NB4 (cell line): ENCODE measurements around the gene PATJ.
"Not testable (repeated sequence)": the region's sequence is repeated elsewhere in the genome, so short reads cannot be mapped to it uniquely, and the experiment has no call there.

ENCODE experiments used
- DNase-seq: peaks from one replicate; pipeline ENCODE4 v3.0.0; 2010; ENCODE audit warnings: low read depth
- H3K4me3 ChIP-seq: one replicate; pipeline ENCODE4 v1.5.1; 2011; ENCODE audit warnings: mild to moderate bottlenecking, low read depth, low read length, moderate library complexity
- MYC ChIP-seq: IDR thresholded peaks from 2 replicates; pipeline ENCODE4 v1.6.1; 2011; ENCODE audit warnings: low read depth, low read length
- POLR2A ChIP-seq: IDR thresholded peaks from 2 replicates; pipeline ENCODE4 v1.6.1; 2011; ENCODE audit warnings: mild to moderate bottlenecking; ENCODE audit not compliant: insufficient read length; ENCODE audit errors: extremely low read depth
- TF ChIP-seq, protein P1 (sequence below): IDR thresholded peaks from 2 replicates; pipeline ENCODE4 v1.6.1; 2011; ENCODE audit warnings: low read depth, low read length
- TF ChIP-seq, protein P2 (sequence below): IDR thresholded peaks from one replicate; pipeline ENCODE4 v1.5.1; 2012; ENCODE audit warnings: low read depth, low read length

The PATJ gene

DNA sequence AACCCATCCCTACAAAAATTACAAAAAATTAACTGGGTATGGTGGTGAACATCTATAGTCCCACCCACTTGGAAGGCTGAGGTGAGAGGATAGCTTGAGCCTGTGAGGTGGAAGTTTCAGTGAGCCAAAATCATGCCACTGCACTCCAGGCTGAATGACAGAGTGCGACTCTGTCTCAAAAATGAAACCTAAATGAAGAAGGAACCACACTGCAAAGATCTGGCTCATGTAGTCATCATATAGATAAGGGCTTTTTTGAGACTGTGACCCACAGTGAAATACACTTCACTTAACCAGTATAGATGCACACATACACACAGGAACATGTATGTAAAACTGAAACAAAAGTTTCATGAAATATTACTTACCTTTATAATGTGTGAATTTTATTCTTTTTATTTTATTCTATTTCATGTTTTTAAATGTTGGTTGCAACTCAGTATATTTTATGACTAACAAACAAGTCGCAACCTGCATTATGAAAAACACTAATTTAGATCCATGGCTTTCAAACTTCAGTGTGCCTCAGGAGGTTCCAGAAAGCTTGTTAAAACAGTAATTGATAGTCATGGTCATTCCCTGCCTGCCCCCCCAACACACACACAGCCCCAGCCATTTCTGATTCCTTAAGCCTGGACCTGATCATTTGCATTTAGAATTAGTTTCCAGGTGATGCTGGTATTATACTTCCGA is 189.5 kb downstream of the PATJ start:
- no peak overlapping the region for H3K4me3 ChIP-seq
- TF ChIP-seq POLR2A (no peak), MYC (no peak)
- TF ChIP-seq, protein P1, sequence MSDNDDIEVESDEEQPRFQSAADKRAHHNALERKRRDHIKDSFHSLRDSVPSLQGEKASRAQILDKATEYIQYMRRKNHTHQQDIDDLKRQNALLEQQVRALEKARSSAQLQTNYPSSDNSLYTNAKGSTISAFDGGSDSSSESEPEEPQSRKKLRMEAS: no peak
- TF ChIP-seq, protein P2, sequence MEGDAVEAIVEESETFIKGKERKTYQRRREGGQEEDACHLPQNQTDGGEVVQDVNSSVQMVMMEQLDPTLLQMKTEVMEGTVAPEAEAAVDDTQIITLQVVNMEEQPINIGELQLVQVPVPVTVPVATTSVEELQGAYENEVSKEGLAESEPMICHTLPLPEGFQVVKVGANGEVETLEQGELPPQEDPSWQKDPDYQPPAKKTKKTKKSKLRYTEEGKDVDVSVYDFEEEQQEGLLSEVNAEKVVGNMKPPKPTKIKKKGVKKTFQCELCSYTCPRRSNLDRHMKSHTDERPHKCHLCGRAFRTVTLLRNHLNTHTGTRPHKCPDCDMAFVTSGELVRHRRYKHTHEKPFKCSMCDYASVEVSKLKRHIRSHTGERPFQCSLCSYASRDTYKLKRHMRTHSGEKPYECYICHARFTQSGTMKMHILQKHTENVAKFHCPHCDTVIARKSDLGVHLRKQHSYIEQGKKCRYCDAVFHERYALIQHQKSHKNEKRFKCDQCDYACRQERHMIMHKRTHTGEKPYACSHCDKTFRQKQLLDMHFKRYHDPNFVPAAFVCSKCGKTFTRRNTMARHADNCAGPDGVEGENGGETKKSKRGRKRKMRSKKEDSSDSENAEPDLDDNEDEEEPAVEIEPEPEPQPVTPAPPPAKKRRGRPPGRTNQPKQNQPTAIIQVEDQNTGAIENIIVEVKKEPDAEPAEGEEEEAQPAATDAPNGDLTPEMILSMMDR: no peak
- no peak for DNase-seq

DNA sequence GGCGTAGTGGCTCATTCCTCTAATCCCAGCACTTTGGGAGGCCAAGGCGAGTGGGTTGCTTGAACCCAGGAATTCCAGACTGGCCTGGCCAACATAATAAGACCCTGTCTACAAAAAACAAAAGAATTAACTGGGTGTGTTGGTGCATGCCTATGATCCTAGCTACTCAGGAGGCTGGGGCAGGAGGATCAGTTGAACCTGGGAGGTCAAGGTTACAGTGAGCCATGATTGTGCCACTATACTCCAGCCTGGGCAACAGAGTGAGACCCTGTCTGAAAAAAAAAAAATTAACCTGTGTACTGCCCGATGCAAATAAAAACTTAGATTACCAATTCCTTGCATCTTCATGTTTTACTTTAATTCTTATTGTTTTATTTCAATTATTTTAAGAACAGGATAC is 193.2 kb downstream of the PATJ start:
- TF ChIP-seq, protein P2: no peak
- TF ChIP-seq POLR2A (no peak), MYC (no peak)
- TF ChIP-seq, protein P1: no peak
- no peak for DNase-seq
- no peak overlapping the region for H3K4me3 ChIP-seq

DNA sequence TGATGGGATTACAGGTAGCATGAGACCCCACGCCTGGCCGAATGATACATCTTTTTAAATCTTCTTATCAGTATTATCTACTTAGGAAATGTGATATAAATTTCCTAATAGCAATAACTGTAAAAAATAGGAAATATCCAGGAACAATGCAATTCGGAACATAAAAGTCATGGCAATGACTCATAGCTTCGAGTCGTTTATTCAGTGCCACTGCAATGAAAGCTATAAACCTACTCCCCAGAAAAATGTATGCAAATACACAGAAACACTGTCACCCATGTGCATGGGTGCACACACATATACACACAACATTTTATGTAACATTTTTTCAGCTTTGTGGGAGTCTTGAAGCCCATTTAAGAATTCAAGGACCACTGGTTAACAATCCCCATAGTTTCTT is 194.6 kb downstream of the PATJ start:
- no peak for DNase-seq
- TF ChIP-seq POLR2A (no peak), MYC (no peak)
- TF ChIP-seq, protein P1: no peak
- TF ChIP-seq, protein P2: no peak
- no peak overlapping the region for H3K4me3 ChIP-seq

- TF ChIP-seq, protein P1: no peak
- TF ChIP-seq MYC (no peak), POLR2A (no peak)
- TF ChIP-seq, protein P2: no peak
Observed at GRCh38 chr1:61941794-61942193, 199.5 kb downstream of the PATJ start.

GRCh38 chr1:61942856-61943255 is 200.6 kb downstream of the PATJ start:
- no peak overlapping the region for H3K4me3 ChIP-seq
- TF ChIP-seq MYC: no peak
- TF ChIP-seq, protein P2: no peak
- no peak for DNase-seq

More at GRCh38 chr1:61941794-61942193, 199.5 kb downstream of the PATJ start:
- H3K4me3 ChIP-seq: no peak overlapping the region
- DNase-seq: no peak

DNA sequence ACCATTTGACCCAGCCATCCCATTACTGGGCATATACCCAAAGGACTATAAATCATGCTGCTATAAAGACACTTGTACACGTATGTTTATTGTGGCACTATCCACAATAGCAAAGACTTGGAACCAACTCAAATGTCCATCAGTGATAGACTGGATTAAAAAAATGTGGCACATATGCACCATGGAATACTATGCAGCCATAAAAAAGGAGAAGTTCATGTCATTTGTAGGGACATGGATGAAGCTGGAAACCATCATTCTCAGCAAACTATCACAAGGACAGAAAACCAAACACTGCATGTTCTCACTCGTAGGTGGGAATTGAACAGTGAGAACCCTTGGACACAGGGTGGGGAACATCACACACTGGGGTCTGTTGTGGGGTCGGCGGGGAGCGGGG is 206.4 kb downstream of the PATJ start:
- H3K4me3 ChIP-seq, DNase-seq: not testable (repeated sequence)
